Fibroblast of villous mesenchyme (primary cell): ENCODE results near the gene COL4A1. TPM values are rescaled to one million over a fixed set of nuclear protein-coding genes. Genes with fewer than 3 reads are reported as not detected.

Experiments
- DNase-seq: peaks from one replicate; pipeline ENCODE4 v3.0.0-alpha.2; 2010; ENCODE audit warnings: low read depth
- H3K4me3 ChIP-seq: 2 replicates; pipeline ENCODE4 v1.5.1; 2011; ENCODE audit warnings: low read depth, mild to moderate bottlenecking, low read length
- CTCF ChIP-seq: IDR thresholded peaks from 2 replicates; pipeline ENCODE4 v1.5.1; 2012; ENCODE audit warnings: low read depth, mild to moderate bottlenecking, low read length; ENCODE audit not compliant: insufficient read depth
- total RNA-seq: library from RNA; depleted of rRNA; stranded (reverse); fragments of >200 nt; gene quantifications from 2 replicates; pipeline ENCODE4 v1.2.3, GENCODE V29; 2012

The COL4A1 gene
- total RNA-seq, 1 donor = 1,391 TPM

DNA sequence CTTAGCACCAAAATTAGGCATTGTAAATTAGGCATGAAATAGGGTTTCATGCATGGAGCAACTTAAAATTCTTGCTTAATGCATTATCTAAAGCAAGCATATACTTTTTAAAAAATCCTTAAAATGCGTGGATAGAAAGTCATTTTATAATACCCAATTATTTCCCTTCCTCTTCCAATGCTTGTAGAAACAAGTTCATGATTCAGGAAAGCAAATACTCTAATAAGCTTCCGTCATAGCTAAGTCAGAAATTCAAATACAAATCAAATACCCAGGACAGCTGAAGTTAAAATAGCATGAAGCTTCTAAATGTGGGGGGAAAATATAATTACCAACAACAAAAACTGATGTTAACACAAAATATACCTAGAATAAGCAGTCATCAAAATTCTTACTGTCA, 89.1 kb downstream of the COL4A1 start:
- DNase-seq = no peak
- no peak for TF ChIP-seq CTCF

GRCh38 chr13:110217085-110217484, 89.9 kb downstream of the COL4A1 start:
- H3K4me3 ChIP-seq = no peak overlapping the region
- DNase-seq = no peak
- no peak for TF ChIP-seq CTCF

More for the DNA sequence above, 89.1 kb downstream of the COL4A1 start:
- no peak overlapping the region for H3K4me3 ChIP-seq

- H3K4me3 ChIP-seq = no peak overlapping the region
- no peak for TF ChIP-seq CTCF
- peak; percentile 97 for DNase-seq
Observed at GRCh38 chr13:110216398-110217041, 90.4 kb downstream of the COL4A1 start.

DNA sequence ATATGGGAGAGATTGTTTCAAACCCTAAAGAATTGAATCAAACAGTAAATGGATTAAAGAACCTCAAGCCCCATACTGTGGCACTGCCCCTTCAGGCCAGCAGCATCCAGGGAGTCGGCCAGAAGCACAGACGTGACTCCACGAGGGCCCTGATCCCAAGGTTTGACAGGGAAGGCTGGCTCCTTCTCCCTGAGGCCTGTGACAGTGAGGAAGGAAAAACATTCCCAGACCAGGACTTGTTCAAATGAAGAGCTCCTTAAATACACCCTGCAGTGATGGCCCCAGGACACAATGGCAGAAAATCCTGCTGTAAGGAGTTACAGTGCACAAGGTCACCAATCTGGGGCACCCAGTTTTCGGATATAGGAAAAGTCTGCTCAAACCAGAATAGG, 91.0 kb downstream of the COL4A1 start:
- no peak for DNase-seq
- TF ChIP-seq CTCF = no peak
- H3K4me3 ChIP-seq = no peak overlapping the region

GRCh38 chr13:110215606-110216005, 91.4 kb downstream of the COL4A1 start:
- peak; percentile 86 for DNase-seq
- no peak overlapping the region for H3K4me3 ChIP-seq
- TF ChIP-seq CTCF = no peak

GRCh38 chr13:110214637-110215036, 92.3 kb downstream of the COL4A1 start:
- no peak for TF ChIP-seq CTCF
- peak; percentile 98 for DNase-seq
- no peak overlapping the region for H3K4me3 ChIP-seq
